ENCODE measurements around the gene POLR2H. TPM values are rescaled to one million over a fixed set of nuclear protein-coding genes. Genes with fewer than 3 reads are reported as not detected.
A peak's percentile ranks its signal among the peaks of the same experiment; 100 is the strongest.

The POLR2H gene
- total RNA-seq, 4 donors from 2014 or later: 74.4 to 206 (median 146) TPM

GRCh38 chr3:184320104-184320445, 41.4 kb upstream of the POLR2H start:
- Histone ChIP-seq H3K27ac (peak overlapping the region; percentile 90 to 98 (median 94)), H3K4me1 (peaks cover 32 to 53% (median 47%) of the 10 kb centered on the region in 4 donors)
- 0% methylated on average over 1 of the region's 4 CpGs; no CpG with 5 or more reads in 1 of the 2 donors for WGBS, 2 donors (ENCODE audit: low coverage in 1 of 2)

GRCh38 chr3:184321666-184322065, 39.8 kb upstream of the POLR2H start:
- TF ChIP-seq CTCF (IDR thresholded peaks at IDR 0.05) (no peak), POLR2A (IDR thresholded peaks at IDR 0.05) (no peak), POLR2AphosphoS5 (IDR thresholded peaks at IDR 0.05) (no peak), EP300 (IDR thresholded peaks at IDR 0.05; ENCODE audit: low read depth) (no peak)

More at GRCh38 chr3:184320104-184320445, 41.4 kb upstream of the POLR2H start:
- Histone ChIP-seq H3K4me3 (no peak overlapping the region), H3K27me3 (no peaks in the 10 kb centered on the region), H3K9me3 (no peaks in the 10 kb centered on the region), H3K36me3 (peaks cover 1 to 53% (median 29%) of the 10 kb centered on the region in 4 donors)
- intact Hi-C loops (cut with DNase I; ENCODE audit: low total_unique reads): no loop called here
- TF ChIP-seq POLR2AphosphoS5 (IDR thresholded peaks at IDR 0.05) (peak in 2 of 3 donors; percentile 49 to 62), EP300 (IDR thresholded peaks at IDR 0.05; ENCODE audit: low read depth) (no peak), CTCF (IDR thresholded peaks at IDR 0.05) (no peak)
- in situ Hi-C loops (cut with MboI; ENCODE audit: low pct_ligation_motif_present in 1 of 4, low pct_unique_long_range_greater_than_20kb in 1 of 4, low sequenced_read_pairs in 3 of 4): no loop called here
- peak; percentile 94 for DNase-seq

GRCh38 chr3:184322731-184323487, 38.6 kb upstream of the POLR2H start:
- H3K36me3 ChIP-seq: peaks cover 1 to 74% (median 43%) of the 10 kb centered on the region in 4 donors
- no peaks in the 10 kb centered on the region for H3K9me3 ChIP-seq
- no peak overlapping the region for H3K4me3 ChIP-seq
- 89 to 90% methylated on average over 7 to 20 of the region's 20 CpGs for WGBS, 2 donors (ENCODE audit: low coverage in 1 of 2)
- H3K27ac ChIP-seq: peak overlapping the region in 2 of 4 donors; percentile 11 to 13
- H3K4me1 ChIP-seq: peaks cover 11 to 29% (median 26%) of the 10 kb centered on the region in 4 donors
- no peaks in the 10 kb centered on the region for H3K27me3 ChIP-seq
- no peak for DNase-seq
- intact Hi-C loops (cut with DNase I; ENCODE audit: low total_unique reads) (no loop called here), in situ Hi-C loops (cut with MboI; ENCODE audit: low pct_ligation_motif_present in 1 of 4, low pct_unique_long_range_greater_than_20kb in 1 of 4, low sequenced_read_pairs in 3 of 4) (no loop called here)
- TF ChIP-seq CTCF (IDR thresholded peaks at IDR 0.05) (no peak), POLR2A (IDR thresholded peaks at IDR 0.05) (no peak), EP300 (IDR thresholded peaks at IDR 0.05; ENCODE audit: low read depth) (no peak), POLR2AphosphoS5 (IDR thresholded peaks at IDR 0.05) (no peak)

More at GRCh38 chr3:184321666-184322065, 39.8 kb upstream of the POLR2H start:
- H3K27me3 ChIP-seq: no peaks in the 10 kb centered on the region
- no peaks in the 10 kb centered on the region for H3K9me3 ChIP-seq
- peak overlapping the region in 1 of 4 donors; percentile 95 for H3K27ac ChIP-seq
- H3K4me1 ChIP-seq: peaks cover 22 to 41% (median 38%) of the 10 kb centered on the region in 4 donors
- peaks cover 1 to 69% (median 37%) of the 10 kb centered on the region in 4 donors for H3K36me3 ChIP-seq
- in situ Hi-C loops (cut with MboI; ENCODE audit: low pct_ligation_motif_present in 1 of 4, low pct_unique_long_range_greater_than_20kb in 1 of 4, low sequenced_read_pairs in 3 of 4) (no loop called here), intact Hi-C loops (cut with DNase I; ENCODE audit: low total_unique reads) (no loop called here)
- DNase-seq: no peak
- 60 to 90% methylated on average over 1 to 5 of the region's 5 CpGs for WGBS, 2 donors (ENCODE audit: low coverage in 1 of 2)
- no peak overlapping the region for H3K4me3 ChIP-seq

GRCh38 chr3:184323696-184324095, 37.8 kb upstream of the POLR2H start:
- intact Hi-C loops (cut with DNase I; ENCODE audit: low total_unique reads) (no loop called here), in situ Hi-C loops (cut with MboI; ENCODE audit: low pct_ligation_motif_present in 1 of 4, low pct_unique_long_range_greater_than_20kb in 1 of 4, low sequenced_read_pairs in 3 of 4) (no loop called here)
- DNase-seq: no peak
- Histone ChIP-seq H3K27ac (no peak overlapping the region), H3K4me1 (peaks cover 11 to 21% (median 19%) of the 10 kb centered on the region in 4 donors), H3K36me3 (peaks cover 1 to 81% (median 47%) of the 10 kb centered on the region in 4 donors), H3K9me3 (no peaks in the 10 kb centered on the region), H3K4me3 (no peak overlapping the region), H3K27me3 (no peaks in the 10 kb centered on the region)
- WGBS, 2 donors (ENCODE audit: low coverage in 1 of 2): 95 to 100% methylated on average over 2 to 8 of the region's 8 CpGs
- TF ChIP-seq EP300 (IDR thresholded peaks at IDR 0.05; ENCODE audit: low read depth) (no peak), POLR2A (IDR thresholded peaks at IDR 0.05) (no peak), POLR2AphosphoS5 (IDR thresholded peaks at IDR 0.05) (no peak), CTCF (IDR thresholded peaks at IDR 0.05) (no peak)

All from transverse colon (tissue), 4 donors.